ENCODE data around the gene NBR1.
A peak's percentile ranks its signal among the peaks of the same experiment; 100 is the strongest.
"Not testable (repeated sequence)": the region's sequence is repeated elsewhere in the genome, so short reads cannot be mapped to it uniquely, and the experiment has no call there.

NBR1 gene

DNA sequence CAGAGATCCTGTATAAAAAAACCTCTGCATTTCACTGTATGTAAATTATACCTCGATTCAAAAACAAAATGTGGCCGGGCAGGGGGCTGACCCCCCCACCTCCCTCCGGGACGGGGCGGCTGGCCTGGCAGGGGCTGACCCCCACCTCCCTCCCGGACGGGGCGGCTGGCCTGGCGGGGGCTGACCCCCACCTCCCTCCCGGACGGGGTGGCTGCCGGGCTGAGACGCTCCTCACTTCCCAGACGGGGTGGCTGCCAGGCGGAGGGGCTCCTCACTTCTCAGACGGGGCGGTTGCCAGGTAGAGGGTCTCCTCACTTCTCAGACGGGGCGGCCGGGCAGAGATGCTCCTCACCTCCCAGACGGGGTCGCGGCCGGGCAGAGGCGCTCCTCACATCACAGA is 11.8 kb upstream of the NBR1 start:
- not testable (repeated sequence) for DNase-seq (ENCODE audit: low read depth in 3 of 3)

DNA sequence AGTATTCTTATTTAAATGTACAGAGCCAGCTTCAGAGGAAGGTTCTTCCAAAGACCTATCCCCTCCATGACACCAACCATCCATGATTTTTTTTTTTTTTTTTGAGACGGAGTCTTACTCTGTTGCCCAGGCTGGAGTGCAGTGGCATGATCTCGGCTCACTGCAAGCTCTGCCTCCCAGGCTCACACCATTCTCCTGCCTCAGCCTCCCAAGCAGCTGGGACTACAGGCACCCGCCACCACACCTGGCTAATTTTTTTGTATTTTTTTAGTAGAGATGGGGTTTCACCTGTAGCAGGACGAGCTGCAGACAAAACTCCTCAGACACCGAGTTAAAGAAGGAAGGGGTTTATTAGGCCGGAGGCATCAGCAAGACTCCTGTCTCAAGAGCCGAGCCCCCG is 11.1 kb upstream of the NBR1 start:
- DNase-seq (ENCODE audit: low read depth in 3 of 3): not testable (repeated sequence)

GRCh38 chr17:43165971-43166370 is 5.0 kb upstream of the NBR1 start:
- DNase-seq (ENCODE audit: low read depth in 3 of 3): not testable (repeated sequence)

DNA sequence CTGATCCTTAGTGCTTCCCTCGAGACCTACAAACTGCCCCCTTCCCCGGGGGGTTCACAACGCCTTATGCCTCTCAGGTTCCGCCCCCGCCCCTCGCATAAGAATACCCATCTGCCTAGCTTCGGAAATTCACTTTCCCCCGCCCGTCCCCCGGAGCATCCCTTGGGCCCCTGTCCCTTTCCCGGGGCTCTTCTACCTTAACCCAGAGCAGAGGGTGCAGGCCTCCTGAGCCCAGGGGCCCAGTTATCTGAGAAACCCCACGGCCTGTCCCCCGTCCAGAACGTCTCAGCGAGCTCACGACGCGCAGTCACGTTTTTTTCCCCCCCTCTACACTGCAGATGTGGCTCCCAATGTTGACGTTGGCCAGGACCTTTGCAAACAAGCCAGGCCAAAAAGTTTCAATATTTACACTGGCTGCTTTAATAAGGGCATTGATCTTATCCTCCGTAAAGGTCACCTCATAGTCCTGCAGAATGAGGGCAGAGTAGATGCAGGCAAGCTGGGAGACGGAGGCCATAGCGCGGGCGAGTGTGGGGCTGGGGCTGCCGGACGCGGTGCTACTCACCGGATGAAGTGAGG is 1.4 kb upstream of the NBR1 start:
- DNase-seq (ENCODE audit: low read depth in 3 of 3): peak in 1 of 3 experiments; percentile 12

DNA sequence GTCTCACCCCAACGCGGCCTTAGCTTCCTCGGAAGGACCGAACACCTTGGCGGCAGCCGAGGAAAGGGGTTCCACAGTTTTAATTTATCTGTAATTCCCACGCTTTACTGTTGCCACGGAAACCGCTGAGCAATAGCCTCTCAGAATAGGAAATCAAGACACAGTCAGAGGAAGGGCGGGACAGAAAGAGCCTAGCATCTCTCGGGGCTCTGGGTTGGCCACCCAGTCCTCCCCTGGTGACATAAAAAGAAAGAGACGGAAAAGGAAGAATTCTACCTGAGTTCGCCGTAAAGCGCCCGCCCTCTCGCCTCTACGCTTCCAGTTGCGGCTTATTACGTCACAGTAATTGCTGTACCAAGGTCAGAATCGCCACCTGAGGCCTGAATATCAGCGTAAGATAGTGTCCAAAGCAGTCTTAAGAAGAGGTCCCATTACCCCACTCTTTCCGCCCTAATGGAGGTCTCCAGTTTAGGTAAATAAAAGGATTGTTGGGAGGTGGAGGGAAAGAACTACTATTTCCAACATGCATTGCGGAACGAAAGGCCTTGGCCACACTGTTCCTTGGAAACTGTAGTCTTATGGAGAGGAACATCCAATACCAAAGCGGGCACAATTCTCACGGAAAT is 761 bp upstream of the NBR1 start:
- DNase-seq (ENCODE audit: low read depth in 3 of 3): peak; percentile 69 to 86 (median 81)

DNA sequence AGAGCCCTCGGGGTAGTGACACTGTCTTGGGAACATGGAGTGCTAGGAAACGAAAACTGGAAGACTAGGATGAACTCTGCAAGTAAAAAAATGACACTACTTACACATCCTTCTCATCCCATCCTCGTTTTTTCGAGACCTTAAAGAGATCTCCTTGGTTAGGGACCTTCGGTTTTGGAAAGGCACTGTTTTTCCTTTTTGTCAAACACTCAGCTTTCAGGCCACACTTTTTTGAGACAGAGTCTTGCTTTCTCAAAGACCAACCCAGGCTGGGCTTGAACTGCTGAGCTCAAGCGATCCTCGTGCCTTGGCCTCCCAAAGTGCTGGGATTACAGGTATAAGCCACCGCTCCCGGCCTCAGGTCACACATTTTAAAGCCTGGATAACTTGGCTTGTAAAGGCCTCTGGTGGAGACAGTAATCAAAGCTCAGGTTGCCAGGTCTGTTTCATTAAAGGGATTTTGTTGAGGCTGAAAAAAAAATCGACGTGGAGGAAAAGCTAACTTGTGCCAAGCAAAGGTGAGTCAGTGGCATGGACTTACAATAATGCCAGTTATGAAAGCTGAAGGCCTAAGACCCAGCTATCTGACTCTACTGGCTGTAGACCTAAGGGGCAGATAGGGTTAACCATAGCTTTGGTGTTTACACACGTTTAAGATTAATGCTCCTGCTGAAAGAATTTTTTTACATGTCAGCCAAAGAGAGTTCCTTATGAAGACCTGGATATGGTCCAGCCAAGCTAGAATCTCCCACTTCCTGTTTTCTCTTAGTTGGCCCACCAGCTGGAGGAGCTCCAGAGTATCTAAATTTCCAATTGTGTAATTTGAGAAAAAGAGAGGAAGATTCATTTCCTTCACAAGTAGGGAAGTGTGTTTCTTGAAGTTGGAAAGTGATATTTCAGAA is 823 bp downstream of the NBR1 start:
- DNase-seq (ENCODE audit: low read depth in 3 of 3): no peak

DNA sequence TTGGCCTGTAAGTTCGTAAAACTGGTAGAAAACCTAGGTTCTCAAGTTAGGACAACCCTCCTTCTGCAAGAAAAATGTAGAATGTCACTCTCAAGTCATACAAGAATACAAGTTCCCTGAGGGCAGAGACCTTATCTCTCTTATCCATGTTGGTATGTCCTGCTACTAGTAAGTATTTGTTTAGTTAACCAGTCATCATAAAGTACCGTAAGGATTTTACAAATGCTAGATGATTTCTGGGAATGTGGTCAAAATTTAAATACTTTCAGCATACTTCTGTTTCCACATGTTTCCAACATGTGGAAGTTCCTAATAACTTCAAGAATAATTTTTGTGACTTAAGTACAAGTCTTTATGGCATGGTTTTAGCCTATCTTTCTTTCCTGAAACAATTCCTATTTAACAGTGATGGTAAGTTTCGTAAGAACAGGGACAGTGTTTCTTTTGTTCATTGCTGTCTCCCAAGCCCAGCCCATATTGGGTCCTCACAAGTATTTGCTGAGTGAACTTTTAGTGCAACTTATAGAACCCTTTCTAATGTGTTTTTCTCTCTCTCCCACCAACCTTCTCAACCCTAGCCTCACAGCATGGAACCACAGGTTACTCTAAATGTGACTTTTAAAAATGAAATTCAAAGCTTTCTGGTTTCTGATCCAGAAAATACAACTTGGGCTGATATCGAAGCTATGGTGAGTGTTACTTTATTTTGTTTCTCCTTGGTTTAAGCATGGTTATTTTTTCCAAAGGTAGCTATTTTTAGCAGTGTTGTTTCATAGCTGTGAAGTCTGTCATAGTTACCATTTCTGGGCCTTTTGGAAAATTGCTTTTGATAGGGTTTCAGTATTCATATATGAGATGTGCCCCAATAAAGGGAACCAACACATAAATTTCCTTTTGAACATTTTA is 4.5 kb downstream of the NBR1 start:
- no peak for DNase-seq (ENCODE audit: low read depth in 3 of 3)

- no peak for DNase-seq (ENCODE audit: low read depth in 3 of 3)
Observed at GRCh38 chr17:43176119-43176570, 5.1 kb downstream of the NBR1 start.

- no peak for DNase-seq (ENCODE audit: low read depth in 3 of 3)
Observed at GRCh38 chr17:43183921-43184320, 12.9 kb downstream of the NBR1 start.

DNA sequence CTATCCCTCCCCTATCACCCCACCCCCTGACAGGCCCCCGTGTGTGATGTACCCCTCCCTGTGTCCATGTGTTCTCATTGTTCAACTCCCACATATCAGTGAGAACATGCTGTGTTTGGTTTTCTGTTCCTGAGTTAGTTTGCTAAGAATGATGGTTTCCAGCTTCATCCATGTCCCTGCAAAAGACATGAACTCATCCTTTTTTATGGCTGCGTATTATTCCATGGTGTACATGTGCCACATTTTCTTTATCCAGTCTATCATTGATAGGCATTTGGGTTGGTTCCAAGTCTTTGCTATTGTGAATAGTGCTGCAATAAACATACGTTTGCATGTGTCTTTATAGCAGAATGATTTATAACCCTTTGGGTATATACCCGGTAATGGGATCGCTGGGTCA is 15.6 kb downstream of the NBR1 start:
- not testable (repeated sequence) for DNase-seq (ENCODE audit: low read depth in 3 of 3)

GRCh38 chr17:43193251-43193650 is 22.2 kb downstream of the NBR1 start:
- no peak for DNase-seq (ENCODE audit: low read depth in 3 of 3)

DNA sequence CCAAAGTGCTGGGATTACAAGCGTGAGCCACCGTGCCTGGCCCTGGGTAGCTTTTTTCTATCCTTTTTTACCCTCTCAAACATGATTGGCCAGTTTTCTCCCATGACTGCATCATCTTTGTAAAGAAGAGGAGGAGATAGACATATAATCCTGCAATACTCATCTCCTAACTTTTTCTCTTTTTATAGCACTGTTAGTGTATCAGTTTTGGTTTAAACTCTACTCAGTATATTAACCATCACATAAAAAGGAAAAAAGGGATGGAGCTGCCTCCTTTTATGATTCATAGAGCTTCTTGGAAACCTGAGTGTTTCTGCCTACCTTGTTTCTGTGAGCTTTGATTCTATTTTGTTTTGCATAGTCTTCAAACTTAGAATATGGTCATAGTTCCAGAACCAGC is 28.6 kb downstream of the NBR1 start:
- no peak for DNase-seq (ENCODE audit: low read depth in 3 of 3)

DNA sequence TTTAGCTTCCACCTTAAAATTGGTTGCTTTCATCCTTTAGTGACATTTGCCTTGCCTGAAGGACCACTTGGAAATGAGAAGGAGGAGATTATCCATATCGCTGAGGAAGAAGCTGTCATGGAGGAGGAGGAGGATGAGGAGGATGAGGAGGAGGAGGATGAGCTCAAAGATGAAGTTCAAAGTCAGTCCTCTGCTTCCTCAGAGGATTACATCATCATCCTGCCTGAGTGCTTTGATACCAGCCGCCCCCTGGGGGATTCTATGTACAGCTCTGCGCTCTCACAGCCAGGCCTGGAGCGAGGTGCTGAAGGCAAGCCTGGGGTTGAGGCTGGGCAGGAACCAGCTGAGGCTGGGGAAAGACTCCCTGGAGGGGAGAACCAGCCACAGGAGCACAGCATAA is 29.1 kb downstream of the NBR1 start:
- no peak for DNase-seq (ENCODE audit: low read depth in 3 of 3)

- not testable (repeated sequence) for DNase-seq (ENCODE audit: low read depth in 3 of 3)
Observed at GRCh38 chr17:43203013-43203412, 32.0 kb downstream of the NBR1 start.

GRCh38 chr17:43210576-43210975 is 39.6 kb downstream of the NBR1 start:
- DNase-seq (ENCODE audit: low read depth in 3 of 3): no peak

DNA sequence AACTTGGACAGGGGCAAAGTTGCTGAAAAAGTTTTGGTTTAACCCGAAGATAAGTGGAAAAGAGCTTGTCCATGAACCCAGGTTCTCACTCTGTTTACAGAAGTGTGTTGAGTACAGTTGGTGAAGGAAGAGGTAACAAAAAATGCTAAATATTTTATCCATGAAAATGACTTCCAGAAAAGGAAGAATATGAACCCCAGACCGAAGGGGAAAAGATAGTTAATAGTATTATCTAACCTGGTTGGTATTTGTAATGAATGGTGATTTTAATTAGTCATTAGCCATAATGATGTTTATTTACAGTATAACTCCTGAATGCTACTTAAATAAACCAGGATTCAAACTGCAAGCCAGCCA is 40.1 kb downstream of the NBR1 start:
- DNase-seq (ENCODE audit: low read depth in 3 of 3): no peak

- peak; percentile 47 to 73 (median 61) for DNase-seq (ENCODE audit: low read depth in 3 of 3)
Observed at GRCh38 chr17:43211480-43212402, 40.7 kb downstream of the NBR1 start, which contains the start of gene TMEM106A. TSS of gene TMEM106A (plus strand) at chr17:43211875. CDS start at chr17:43213042, 1,167 bp downstream.

- DNase-seq (ENCODE audit: low read depth in 3 of 3): no peak
Observed at GRCh38 chr17:43212641-43213490, 41.9 kb downstream of the NBR1 start.

GRCh38 chr17:43213545-43213944 is 42.5 kb downstream of the NBR1 start:
- DNase-seq (ENCODE audit: low read depth in 3 of 3): no peak

DNA sequence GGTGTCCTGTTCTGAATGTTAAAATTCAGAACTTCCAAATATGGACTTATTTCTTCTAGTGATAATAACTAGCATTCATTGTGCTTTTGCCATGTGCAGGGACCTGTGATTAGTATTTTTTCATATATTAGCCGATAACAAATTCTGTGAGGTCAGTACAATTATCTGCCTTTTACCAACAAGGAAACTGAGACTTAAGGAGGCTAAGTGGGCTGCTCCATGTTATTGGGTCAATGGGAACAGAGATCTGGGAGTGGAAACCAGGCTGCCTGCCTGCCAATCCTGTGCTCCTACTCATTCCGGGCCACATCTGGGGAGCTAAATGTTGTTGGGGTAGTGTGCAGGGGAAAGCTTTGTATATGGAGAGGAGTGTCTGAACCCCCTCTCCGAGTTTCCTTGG is 44.3 kb downstream of the NBR1 start:
- DNase-seq (ENCODE audit: low read depth in 3 of 3): no peak

All from stimulated activated CD4-positive, alpha-beta T cell treated with anti-CD3 and anti-CD28 coated beads, TNF-alpha, amount 100 ng/mL, for 24 hours (primary cell).